HCT116 (cell line): Measurements from ENCODE around the gene DMPK.

ENCODE experiments used
- EZH2phosphoT487 ChIP-seq: fragments of 200-600 bp; IDR thresholded peaks from 2 replicates; pipeline ENCODE4 v1.6.1; 2018; ENCODE audit warnings: antibody characterized with exemption, borderline replicate concordance
- RAD21 ChIP-seq: IDR thresholded peaks from 2 replicates; pipeline ENCODE4 v1.6.1; 2012; ENCODE audit warnings: low read depth, mild to moderate bottlenecking
- YY1 ChIP-seq: IDR thresholded peaks from 2 replicates; pipeline ENCODE4 v1.6.1; 2011; ENCODE audit warnings: low read length, low read depth, moderate library complexity, mild to moderate bottlenecking; ENCODE audit not compliant: insufficient replicate concordance; ENCODE audit errors: extremely low read depth

DNA sequence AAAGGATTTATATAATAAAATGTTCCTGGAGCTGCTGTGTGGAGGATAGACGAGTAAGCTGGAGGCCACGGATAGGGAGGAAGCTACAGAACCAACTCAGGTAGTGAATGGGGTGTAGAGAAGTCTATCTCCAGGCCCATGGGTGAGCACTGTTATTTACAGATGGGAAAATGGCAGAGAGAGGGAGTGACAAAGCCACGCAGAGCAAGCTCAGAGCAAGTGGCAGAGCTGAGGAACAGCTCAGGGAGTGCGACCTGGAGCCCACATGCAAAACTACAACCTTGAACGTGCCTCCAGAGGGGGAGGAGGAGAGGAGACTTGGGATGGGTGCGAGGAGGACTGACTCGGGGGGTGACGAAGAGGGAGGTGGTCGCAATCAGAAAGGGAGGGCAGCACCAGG, 46.2 kb upstream of the DMPK start:
- TF ChIP-seq EZH2phosphoT487 (no peak), YY1 (no peak), RAD21 (no peak)
